HG03558 (cell line): ENCODE measurements around the gene SP1.
"Not testable (repeated sequence)": the region's sequence is repeated elsewhere in the genome, so short reads cannot be mapped to it uniquely, and the experiment has no call there.

ENCODE experiments used
- ATAC-seq: cut with Tn5 transposase; IDR thresholded peaks from one replicate; pipeline ENCODE4 v1.9.1; 2021; ENCODE audit warnings: moderate number of reproducible peaks; ENCODE audit not compliant: unreplicated experiment; ENCODE audit errors: extremely low read depth

The SP1 gene

DNA sequence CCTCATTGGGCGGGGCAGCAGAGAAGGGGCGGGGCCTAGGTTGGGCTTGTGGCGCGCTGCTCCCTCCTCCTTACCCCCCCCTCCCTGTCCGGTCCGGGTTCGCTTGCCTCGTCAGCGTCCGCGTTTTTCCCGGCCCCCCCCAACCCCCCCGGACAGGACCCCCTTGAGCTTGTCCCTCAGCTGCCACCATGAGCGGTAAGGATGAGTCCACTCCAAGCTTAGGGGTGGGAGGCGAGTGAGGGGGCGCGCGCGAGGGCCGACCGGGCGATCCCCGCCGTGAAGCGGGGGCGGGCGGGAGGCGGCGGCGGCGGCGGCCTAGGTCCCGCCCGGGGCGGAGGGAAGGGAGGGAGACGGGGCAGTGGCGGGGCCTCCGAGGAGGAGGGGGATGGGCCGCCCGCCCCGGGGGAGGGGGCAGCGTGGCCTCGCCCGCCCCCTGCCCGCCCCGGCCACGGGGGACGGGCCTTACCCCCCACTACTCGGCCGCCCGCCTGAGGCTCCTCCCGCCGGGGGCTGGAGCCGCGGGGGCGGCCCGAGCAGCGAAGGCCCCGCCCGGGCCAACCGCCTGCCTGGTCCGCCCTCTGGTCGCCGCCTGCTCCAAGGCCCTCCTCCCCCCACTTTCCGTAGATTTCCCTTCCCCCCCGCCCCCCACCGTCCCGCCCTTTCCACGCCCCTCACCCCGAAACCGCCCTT lies at the start of gene SP1:
Gene SP1 (plus strand): TSS at position 73 of the 690 bp plus-strand sequence. CDS start 116 bp downstream, at position 189.
- peak; percentile 24 for ATAC-seq

GRCh38 chr12:53330671-53331070 lies 49.3 kb upstream of the SP1 start:
- no peak for ATAC-seq

DNA sequence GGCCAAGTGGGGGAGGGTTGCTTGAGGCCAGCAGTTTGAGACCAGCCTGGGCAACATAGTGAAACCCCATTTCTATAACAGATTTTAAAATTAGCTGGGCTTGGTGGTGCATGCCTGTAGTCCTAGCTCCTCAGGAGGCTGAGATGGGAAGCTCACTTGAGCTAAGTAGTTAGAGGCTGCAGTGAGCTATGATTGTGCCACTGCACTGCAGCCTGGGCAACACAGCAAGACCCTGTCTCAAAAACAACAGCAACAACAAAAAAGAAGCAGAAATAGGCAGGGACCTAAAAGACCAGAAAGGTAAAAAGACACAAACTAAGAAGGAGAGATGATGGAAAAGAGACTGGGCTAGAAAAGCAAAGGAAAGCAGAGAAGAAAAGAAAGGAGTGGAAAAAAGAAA lies 47.6 kb upstream of the SP1 start:
- not testable (repeated sequence) for ATAC-seq

DNA sequence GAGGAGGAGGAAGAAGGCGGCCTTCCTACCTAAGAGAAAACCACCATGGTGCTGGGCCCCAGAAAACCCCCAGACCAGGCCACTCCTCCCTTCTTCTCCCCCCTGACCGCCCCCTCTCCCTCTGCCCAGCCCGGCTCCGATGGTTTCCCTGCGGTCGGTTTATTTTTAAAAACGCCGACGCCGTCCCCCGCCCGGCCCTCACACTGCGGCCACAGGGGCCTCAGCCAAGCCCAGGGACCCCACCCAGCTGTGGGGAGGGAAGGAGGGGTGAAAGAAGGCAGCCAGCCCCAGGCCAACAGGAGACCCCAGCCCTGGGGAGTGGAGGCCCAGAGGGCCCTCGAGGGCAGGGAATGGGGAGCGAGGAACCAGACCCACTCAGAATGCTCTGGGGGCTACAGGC lies 47.2 kb upstream of the SP1 start:
- ATAC-seq = no peak

- ATAC-seq = no peak
Observed at GRCh38 chr12:53333289-53333688, 46.7 kb upstream of the SP1 start.

GRCh38 chr12:53333845-53334244 lies 46.1 kb upstream of the SP1 start:
- ATAC-seq = no peak

DNA sequence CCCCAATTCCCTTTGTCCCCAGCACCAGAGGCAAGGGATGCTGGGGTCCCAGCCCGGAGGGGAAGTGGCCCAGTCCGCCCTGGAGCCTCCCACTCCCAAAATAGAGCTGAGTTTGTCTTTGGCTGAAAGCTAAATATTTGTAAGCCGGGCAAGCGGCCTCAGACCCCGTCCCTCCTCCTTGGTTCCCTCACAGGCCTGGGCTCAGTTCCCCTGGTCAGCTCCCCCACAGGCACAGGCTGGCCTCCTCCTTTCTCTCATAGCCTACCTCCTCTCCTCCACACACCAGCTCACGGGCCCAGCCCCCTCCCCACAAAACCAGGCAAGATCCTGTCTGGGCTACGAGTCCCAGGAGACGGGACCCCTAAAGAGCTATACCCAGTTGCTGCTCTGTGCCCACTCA lies 45.2 kb upstream of the SP1 start:
- no peak for ATAC-seq

- ATAC-seq = no peak
Observed at GRCh38 chr12:53336181-53336681, 43.7 kb upstream of the SP1 start, which contains the start of gene SP7. Gene SP7 (minus strand): TSS chr12:53336354. CDS start chr12:53335646, 708 bp downstream.

- no peak for ATAC-seq
Observed at GRCh38 chr12:53338017-53338416, 42.0 kb upstream of the SP1 start.

- no peak for ATAC-seq
Observed at GRCh38 chr12:53338916-53339315, 41.1 kb upstream of the SP1 start.

DNA sequence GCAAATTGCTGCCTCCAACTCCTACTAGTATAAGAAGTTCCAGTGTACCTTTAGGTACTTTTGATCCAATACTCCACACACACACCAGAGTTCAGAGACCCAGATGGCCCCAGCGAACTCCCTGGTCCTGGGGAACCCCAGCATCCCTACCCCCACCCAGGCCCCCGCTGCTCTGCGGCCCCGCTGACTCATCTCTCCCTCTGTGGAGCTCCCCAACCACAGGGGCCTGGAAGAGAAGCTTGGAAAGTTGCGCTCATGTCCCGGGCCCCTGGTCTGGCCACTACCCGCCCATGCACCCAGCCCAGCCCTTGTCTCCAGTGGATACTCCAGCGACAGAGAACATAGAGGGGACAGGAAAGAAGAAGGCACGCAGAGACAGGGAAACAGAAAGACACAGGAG lies 39.6 kb upstream of the SP1 start:
- ATAC-seq = no peak

DNA sequence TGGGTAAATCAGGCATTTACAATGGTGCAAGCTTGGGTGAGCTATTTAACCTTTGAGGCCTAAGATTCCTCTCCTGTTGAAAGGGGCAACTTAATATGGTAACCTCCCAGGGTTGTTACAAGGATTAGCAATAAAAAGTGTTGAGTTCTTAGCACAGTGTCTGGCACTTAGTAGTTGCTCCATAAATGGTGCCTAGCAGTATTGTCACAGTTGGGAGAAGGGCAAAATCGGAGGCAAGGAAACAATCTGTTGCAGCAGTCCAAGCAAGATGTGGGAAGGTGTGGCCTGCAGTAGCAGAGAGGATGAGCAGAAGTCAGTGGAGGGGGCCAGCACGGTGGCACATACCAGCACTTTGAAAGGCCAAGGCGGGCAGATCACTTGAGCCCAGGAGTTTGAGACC lies 36.5 kb upstream of the SP1 start:
- ATAC-seq = no peak

DNA sequence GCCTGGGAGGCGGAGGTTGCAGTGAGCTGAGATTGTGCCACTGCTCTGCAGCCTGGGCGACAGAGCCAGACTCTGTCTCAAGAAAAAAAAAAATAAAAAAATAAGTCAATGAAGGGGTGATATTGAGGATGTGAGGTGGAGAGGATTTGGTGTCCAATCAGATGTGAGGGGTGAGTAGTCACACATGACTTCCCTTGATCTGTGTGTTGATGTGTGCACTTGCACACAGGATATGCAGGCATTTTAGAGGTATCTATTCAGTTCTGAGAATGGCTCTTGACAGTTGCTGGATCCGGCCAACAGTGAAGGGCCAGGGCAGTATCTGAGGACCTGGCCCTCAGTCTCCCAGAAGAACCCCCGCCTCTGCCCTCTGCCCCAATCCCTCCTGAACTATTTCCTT lies 36.0 kb upstream of the SP1 start:
- no peak for ATAC-seq

DNA sequence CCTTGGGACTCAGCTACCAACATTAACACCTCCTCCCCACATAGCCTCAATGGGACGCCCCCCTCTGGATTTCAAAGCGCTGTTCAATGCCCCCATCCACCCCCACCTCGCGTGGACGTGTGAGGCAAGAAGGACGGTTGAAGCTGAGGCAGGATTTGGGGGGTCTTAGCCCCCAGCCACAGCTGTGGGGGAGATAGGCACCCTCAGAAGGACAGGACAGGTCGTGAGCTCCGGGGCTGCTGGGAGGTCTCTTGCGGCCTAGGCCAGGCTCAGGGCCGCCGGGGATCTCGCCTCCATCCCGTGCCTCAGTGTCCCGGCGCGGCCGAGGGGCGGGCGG lies 35.5 kb upstream of the SP1 start:
- no peak for ATAC-seq

DNA sequence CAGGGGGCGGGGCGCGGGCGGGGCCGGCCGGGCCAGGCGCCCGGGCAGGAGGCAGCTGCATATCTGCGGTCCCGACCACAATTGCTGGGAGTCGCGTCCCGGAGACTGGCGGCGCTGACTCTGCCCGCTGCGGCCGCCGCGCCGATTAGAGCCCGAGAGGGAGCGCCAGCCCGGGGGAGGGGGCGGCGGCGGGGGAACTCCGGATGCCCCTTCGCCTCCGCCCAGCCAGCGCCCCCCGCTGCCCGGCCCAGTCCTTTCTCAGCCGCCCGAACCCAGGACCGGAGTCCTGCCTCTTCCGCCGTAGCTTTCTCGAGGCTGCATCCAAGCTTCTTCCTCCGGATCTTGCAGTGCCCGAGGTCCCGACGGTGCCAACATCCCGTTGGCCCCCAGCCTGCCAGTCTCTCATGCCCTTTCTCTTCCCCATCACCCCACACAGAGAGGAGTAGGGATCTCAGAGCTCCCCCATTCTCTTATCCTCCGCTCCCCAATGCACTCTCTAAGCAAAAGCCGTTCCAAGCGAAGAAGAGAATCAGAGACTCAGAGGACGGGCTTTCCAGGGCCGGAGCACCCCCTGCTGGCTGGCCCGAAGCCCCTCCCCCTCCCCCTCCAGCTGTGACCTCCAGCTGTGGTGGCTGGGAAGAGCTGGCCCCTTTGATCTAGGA lies 35.0 kb upstream of the SP1 start:
- ATAC-seq = no peak

- ATAC-seq = no peak
Observed at GRCh38 chr12:53345486-53346188, 34.3 kb upstream of the SP1 start.

- no peak for ATAC-seq
Observed at GRCh38 chr12:53346491-53346890, 33.5 kb upstream of the SP1 start.

DNA sequence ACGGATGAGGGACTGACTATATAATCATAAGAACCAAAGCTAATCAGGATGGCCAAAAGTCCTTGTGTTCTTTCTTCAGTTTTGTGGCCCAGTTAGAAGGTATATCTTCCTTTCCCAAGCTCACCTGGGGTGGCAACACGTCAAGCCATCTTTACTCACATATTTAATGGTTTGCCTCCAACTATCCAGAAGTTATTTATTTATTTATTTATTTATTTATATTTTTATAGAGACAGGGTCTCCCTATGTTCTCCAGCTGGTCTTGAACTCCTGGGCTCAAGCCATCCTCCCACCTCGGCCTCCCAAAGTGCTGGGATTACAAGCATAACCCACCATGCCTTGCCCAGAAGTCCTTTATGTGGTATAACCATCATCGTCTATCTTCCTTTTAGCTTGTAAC lies 32.1 kb upstream of the SP1 start:
- no peak for ATAC-seq

DNA sequence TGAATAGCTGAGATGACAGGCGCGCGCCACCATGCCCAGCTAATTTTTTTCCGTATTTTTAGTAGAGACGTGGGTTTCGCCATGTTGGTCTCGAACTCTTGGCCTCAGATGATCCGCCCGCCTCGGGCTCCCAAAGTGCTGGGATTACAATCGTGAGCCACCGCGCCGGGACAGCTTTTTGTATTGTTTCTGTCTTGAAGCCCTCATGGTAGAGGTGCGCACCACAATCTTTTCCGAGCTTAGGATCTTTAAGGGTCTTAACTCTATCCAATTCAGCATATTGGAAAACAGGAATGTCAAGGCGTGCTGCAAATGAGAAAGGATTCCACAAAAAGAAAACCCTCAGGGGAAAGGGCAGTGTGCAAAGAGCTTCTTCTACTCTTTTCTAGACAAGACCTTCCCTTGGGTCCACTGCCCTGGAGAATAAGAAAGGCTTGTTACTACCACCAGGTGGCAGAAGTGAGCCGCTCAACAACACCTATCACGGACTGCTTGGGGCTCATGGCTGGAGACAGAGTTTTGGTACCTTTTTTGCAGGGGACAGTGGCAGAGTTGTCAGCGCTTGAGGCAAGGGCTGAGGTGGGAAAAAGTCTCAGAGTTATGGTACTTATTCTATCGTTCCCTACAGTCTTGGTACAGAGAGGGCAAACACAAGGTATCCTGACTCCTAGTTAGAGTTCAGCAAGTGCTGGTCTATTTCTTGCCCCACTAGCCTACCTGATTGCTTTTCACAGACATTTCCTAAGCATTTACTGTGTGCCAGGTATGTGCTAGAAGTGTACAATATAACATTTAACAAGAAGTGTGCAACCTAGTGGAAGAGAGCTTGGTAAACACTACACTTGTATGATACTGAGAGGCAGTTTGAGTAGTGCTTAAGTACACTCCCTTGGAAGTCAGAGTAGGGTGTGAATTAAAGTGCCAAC lies 27.4 kb upstream of the SP1 start:
- ATAC-seq = no peak

DNA sequence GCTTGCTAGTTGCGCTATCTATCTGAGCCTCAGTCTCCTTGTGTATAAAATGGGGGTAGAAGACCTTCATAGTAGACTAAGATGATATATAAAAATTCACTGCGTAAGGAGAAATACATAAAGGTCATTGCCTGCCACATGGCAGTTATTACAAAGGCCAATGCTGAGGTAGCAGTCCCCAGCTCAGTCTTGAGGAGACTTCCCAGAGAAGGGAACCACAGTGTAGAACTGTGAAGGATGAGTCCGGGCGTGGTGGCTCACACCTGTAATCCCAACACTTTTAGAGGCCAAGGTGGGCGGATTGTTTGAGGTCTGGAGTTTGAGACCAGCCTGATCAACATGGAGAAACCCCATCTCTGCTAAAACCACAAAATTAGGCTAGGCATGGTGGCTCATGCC lies 26.7 kb upstream of the SP1 start:
- ATAC-seq = no peak
